Naive thymus-derived CD8-positive, alpha-beta T cell (primary cell): ENCODE results near the gene COQ9. TPM values are rescaled to one million over a fixed set of nuclear protein-coding genes. Genes with fewer than 3 reads are reported as not detected.

Experiments used
- ATAC-seq, 2 donors: fragments of 150-1000 bp; cut with Tn5 transposase in 1 of 2; sonication (Bioruptor Pico), chemical (Tn5 transposase) in 1 of 2; 1 replicate in 1 of 2; 2 replicates in 1 of 2; pipeline ENCODE4 v1.10.0; 2021; ENCODE audit warnings: mild to moderate bottlenecking in 2 of 2, moderate library complexity in 2 of 2
- POLR2A ChIA-PET: fragments of 350-600 bp; sonication (Branson Sonifier 250); formaldehyde crosslinking; loops from one replicate; lab custom pipeline; 2021; ENCODE audit warnings: antibody characterized with exemption; lab: Charles Lee
- DNase-seq, 10 donors: peaks; one replicate each; pipeline versions ENCODE4 v3.0.0 to v3.0.0-alpha.2; 2020 to 2022
- H3K27ac Mint-ChIP-seq, 10 donors: one replicate each; pipeline ENCODE4 v1.8.0; 2020 to 2022; ENCODE audit warnings: mild to moderate bottlenecking in 10 of 10, mixed read lengths in 10 of 10, moderate library complexity in 4 of 10, inconsistent platforms in 1 of 10
- H3K27me3 Mint-ChIP-seq, 5 donors: one replicate each; pipeline ENCODE4 v1.8.0; 2021 to 2022; ENCODE audit warnings: mixed read lengths in 5 of 5
- H3K36me3 Mint-ChIP-seq, 3 donors: one replicate each; pipeline ENCODE4 v1.8.0; 2020 to 2022; ENCODE audit warnings: mixed read lengths in 3 of 3, mild to moderate bottlenecking in 2 of 3, inconsistent platforms in 1 of 3
- H3K4me1 Mint-ChIP-seq, 4 donors: one replicate each; pipeline ENCODE4 v1.8.0; 2021 to 2022; ENCODE audit warnings: mixed read lengths in 4 of 4
- H3K4me3 Mint-ChIP-seq, 10 donors: one replicate each; pipeline ENCODE4 v1.8.0; 2020 to 2022; ENCODE audit warnings: mild to moderate bottlenecking in 10 of 10, mixed read lengths in 10 of 10, moderate library complexity in 6 of 10, inconsistent platforms in 1 of 10
- H3K9me3 Mint-ChIP-seq, 9 donors: one replicate each; pipeline ENCODE4 v1.8.0; 2020 to 2022; ENCODE audit warnings: mixed read lengths in 9 of 9, mild to moderate bottlenecking in 3 of 9, inconsistent platforms in 1 of 9, moderate library complexity in 1 of 9
- polyA plus RNA-seq, 3 donors: library from polyadenylated mRNA; unstranded; fragments of 300-500 nt; fragmentation: Illumina TruSeq; gene quantifications; one replicate each; pipeline ENCODE4 v1.2.3, GENCODE V29; 2021
- total RNA-seq, 8 experiments: library from RNA in 2 of 8; stranded (reverse) in 2 of 8; gene quantifications; one replicate each; pipeline ENCODE4 v1.2.3 and lab custom pipeline; 2021 to 2026

The COQ9 gene
- total and polyA plus RNA-seq, 5 experiments from 2014 or later, result 22.8 to 59.0 (median 35.8) TPM

- H3K4me1 Mint-ChIP-seq, result peaks cover 20 to 48% (median 36%) of the 10 kb centered on the region in 4 donors
- POLR2A ChIA-PET, result interaction anchor here (0.7 to 3.9 kb wide), 15 partner anchors 9 to 162 kb away, joined by 3 to 58 read pairs (median 4); partner anchors contain the start of genes ADGRG5, CCDC102A, CIAPIN1 and COQ9
- no peaks in the 10 kb centered on the region for H3K27me3 Mint-ChIP-seq
- DNase-seq (no peak), ATAC-seq (peak in 1 of 2 donors; percentile 20)
- H3K9me3 Mint-ChIP-seq, result no peaks in the 10 kb centered on the region
- peak overlapping the region; percentile 95 to 100 (median 99) for H3K27ac Mint-ChIP-seq
- peaks cover 0 to 73% (median 3%) of the 10 kb centered on the region in 3 donors for H3K36me3 Mint-ChIP-seq
- H3K4me3 Mint-ChIP-seq, result peak overlapping the region; percentile 93 to 100 (median 100)
Observed at GRCh38 chr16:57462978-57463362, 15.7 kb downstream of the COQ9 start.

DNA sequence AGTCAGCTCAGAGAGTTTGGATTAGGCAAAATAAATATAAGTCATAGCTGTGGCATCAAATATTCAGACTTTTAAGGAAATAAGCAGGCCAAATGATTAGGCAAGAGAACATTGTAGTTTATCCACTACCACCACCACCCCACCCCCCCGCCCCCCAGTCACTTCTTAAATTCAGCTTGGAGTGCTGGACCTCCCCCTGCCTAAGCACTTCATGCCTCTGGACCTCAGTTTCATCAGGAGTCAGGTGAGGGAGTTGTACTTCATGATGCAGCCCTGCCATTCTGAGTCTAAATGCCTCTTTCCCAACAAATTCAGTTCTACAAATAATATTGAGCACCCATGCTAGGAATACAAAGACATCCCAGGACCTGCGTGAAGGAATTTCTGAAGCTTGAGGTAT, 17.2 kb downstream of the COQ9 start:
- H3K4me3 Mint-ChIP-seq, result peak overlapping the region in 9 of 10 donors; percentile 25 to 100 (median 97)
- POLR2A ChIA-PET, result interaction anchor here (0.6 to 1.4 kb wide), 6 partner anchors 10 to 62 kb away, joined by 3 to 5 read pairs (median 3); partner anchors contain the start of gene COQ9
- H3K4me1 Mint-ChIP-seq, result peaks cover 20 to 48% (median 37%) of the 10 kb centered on the region in 4 donors
- peak overlapping the region in 8 of 10 donors; percentile 39 to 100 (median 68) for H3K27ac Mint-ChIP-seq
- DNase-seq (no peak), ATAC-seq (no peak)
- H3K27me3 Mint-ChIP-seq, result no peaks in the 10 kb centered on the region
- H3K36me3 Mint-ChIP-seq, result peaks cover 0 to 76% (median 5%) of the 10 kb centered on the region in 3 donors
- no peaks in the 10 kb centered on the region for H3K9me3 Mint-ChIP-seq

GRCh38 chr16:57468346-57468745, 21.1 kb downstream of the COQ9 start:
- peak overlapping the region in 3 of 10 donors; percentile 21 to 52 (median 28) for H3K27ac Mint-ChIP-seq
- no peaks in the 10 kb centered on the region for H3K27me3 Mint-ChIP-seq
- POLR2A ChIA-PET, result interaction anchor here (0.6 kb wide), 1 partner anchor 68 kb away, joined by 4 read pairs; the partner anchor contains the start of gene CCDC102A
- DNase-seq, result no peak
- no peak for ATAC-seq
- H3K4me1 Mint-ChIP-seq, result peaks cover 12 to 36% (median 28%) of the 10 kb centered on the region in 4 donors
- H3K9me3 Mint-ChIP-seq, result no peaks in the 10 kb centered on the region
- H3K36me3 Mint-ChIP-seq, result peaks cover 0 to 81% (median 3%) of the 10 kb centered on the region in 3 donors
- no peak overlapping the region for H3K4me3 Mint-ChIP-seq

GRCh38 chr16:57469046-57469445, 21.8 kb downstream of the COQ9 start:
- POLR2A ChIA-PET, result interaction anchor here (0.6 kb wide), 1 partner anchor 68 kb away, joined by 4 read pairs; the partner anchor contains the start of gene CCDC102A
- Mint-ChIP-seq H3K9me3 (no peaks in the 10 kb centered on the region), H3K27ac (no peak overlapping the region), H3K4me1 (peaks cover 12 to 29% (median 21%) of the 10 kb centered on the region in 4 donors), H3K27me3 (no peaks in the 10 kb centered on the region), H3K36me3 (peaks cover 0 to 77% (median 3%) of the 10 kb centered on the region in 3 donors), H3K4me3 (no peak overlapping the region)
- DNase-seq, result no peak
- no peak for ATAC-seq

DNA sequence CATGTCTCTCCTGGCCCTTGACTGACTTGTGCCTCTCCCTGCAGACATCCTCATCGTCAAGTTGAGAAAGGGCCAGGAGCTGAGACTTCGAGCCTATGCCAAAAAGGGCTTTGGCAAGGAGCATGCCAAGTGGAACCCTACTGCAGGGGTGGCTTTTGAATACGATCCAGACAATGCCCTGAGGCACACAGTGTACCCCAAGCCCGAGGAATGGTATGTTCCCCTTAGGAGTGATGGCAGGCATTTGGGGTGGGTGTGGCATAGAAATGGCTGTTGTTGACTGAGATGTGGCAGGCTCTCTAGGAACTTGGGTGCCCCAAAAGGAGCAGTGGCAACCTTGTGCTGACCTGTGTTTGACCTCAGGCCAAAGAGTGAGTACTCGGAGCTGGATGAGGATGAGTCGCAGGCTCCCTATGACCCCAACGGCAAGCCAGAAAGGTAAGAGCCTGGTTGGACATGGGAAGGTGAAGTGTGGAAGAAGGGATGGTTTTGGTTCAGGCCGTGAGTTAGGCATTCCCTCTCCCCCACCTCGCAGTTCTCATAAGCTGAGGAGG, 22.7 kb downstream of the COQ9 start:
- Mint-ChIP-seq H3K4me1 (peaks cover 5 to 20% (median 12%) of the 10 kb centered on the region in 4 donors), H3K9me3 (no peaks in the 10 kb centered on the region), H3K27me3 (no peaks in the 10 kb centered on the region), H3K36me3 (peaks cover 0 to 68% (median 3%) of the 10 kb centered on the region in 3 donors), H3K4me3 (no peak overlapping the region), H3K27ac (peak overlapping the region in 1 of 10 donors; percentile 27)
- DNase-seq (no peak), ATAC-seq (no peak)
- POLR2A ChIA-PET, result no interaction called here

- no peaks in the 10 kb centered on the region for H3K9me3 Mint-ChIP-seq
- no peak for DNase-seq
- no peaks in the 10 kb centered on the region for H3K27me3 Mint-ChIP-seq
- peaks cover 3 to 15% (median 7%) of the 10 kb centered on the region in 4 donors for H3K4me1 Mint-ChIP-seq
- ATAC-seq, result no peak
- H3K27ac Mint-ChIP-seq, result peak overlapping the region in 2 of 10 donors; percentile 4 to 15
- POLR2A ChIA-PET, result no interaction called here
- no peak overlapping the region for H3K4me3 Mint-ChIP-seq
- peaks cover 0 to 61% (median 3%) of the 10 kb centered on the region in 3 donors for H3K36me3 Mint-ChIP-seq
Observed at GRCh38 chr16:57470711-57471110, 23.4 kb downstream of the COQ9 start.

- Mint-ChIP-seq H3K4me3 (no peak overlapping the region), H3K9me3 (no peaks in the 10 kb centered on the region), H3K4me1 (peaks cover 4 to 15% (median 8%) of the 10 kb centered on the region in 4 donors), H3K27ac (peak overlapping the region in 4 of 10 donors; percentile 4 to 43 (median 32)), H3K36me3 (peaks cover 0 to 56% (median 3%) of the 10 kb centered on the region in 3 donors), H3K27me3 (no peaks in the 10 kb centered on the region)
- DNase-seq (no peak), ATAC-seq (no peak)
- POLR2A ChIA-PET, result interaction anchor here (0.9 kb wide), 1 partner anchor 9 kb away, joined by 4 read pairs; the partner anchor contains the start of gene POLR2C
Observed at GRCh38 chr16:57471209-57471608, 23.9 kb downstream of the COQ9 start.

GRCh38 chr16:57471852-57472664, 24.8 kb downstream of the COQ9 start:
- Mint-ChIP-seq H3K4me3 (no peak overlapping the region), H3K4me1 (peaks cover 8 to 19% (median 11%) of the 10 kb centered on the region in 4 donors), H3K9me3 (no peaks in the 10 kb centered on the region), H3K36me3 (peaks cover 0 to 49% (median 3%) of the 10 kb centered on the region in 3 donors), H3K27me3 (no peaks in the 10 kb centered on the region), H3K27ac (peak overlapping the region in 4 of 10 donors; percentile 24 to 65 (median 44))
- POLR2A ChIA-PET, result interaction anchor here (0.9 to 1.7 kb wide), 2 partner anchors 10 kb away, joined by 4 to 7 read pairs; partner anchors contain the start of gene POLR2C
- ATAC-seq, result no peak
- no peak for DNase-seq

- peak overlapping the region in 4 of 10 donors; percentile 7 to 65 (median 30) for H3K27ac Mint-ChIP-seq
- ATAC-seq (no peak), DNase-seq (no peak)
- no peaks in the 10 kb centered on the region for H3K27me3 Mint-ChIP-seq
- POLR2A ChIA-PET, result interaction anchor here (1.7 kb wide), 1 partner anchor 10 kb away, joined by 7 read pairs; the partner anchor contains the start of gene POLR2C
- no peaks in the 10 kb centered on the region for H3K9me3 Mint-ChIP-seq
- no peak overlapping the region for H3K4me3 Mint-ChIP-seq
- peaks cover 0 to 43% (median 3%) of the 10 kb centered on the region in 3 donors for H3K36me3 Mint-ChIP-seq
- H3K4me1 Mint-ChIP-seq, result peaks cover 8 to 19% (median 13%) of the 10 kb centered on the region in 4 donors
Observed at GRCh38 chr16:57472665-57473060, 25.4 kb downstream of the COQ9 start.

DNA sequence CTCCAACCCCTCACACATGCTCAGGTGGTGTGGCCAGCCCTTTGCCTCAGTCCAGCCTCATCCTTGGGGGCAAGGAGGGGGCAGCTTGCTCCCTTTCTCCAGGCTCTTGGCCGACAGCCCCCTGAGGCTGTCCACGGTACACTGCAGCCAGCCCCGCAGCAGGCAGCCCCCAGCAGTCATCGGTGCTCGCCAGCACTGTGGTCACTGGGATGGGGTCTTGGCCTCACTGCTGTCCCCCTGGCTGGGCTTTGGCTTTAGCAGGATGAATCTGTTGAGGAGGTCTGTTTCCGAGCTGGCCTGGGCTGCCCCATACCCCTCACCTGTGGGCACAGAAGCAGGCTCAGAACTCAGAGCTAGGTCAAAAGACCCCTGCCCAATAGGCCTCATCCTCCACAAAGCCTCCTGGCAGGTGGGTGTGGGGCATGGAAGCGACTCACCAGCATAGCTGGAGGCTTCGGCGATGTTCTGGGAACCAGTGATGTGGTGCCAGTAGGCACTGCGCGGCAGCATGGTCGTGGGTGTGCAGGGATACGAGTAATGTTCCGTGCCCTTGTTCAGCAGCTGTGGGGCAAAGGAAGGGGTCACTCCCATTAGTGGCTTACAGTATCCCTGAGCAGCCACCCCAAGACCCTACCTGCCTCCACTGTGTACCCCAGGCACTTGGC, 26.0 kb downstream of the COQ9 start:
- H3K27ac Mint-ChIP-seq, result peak overlapping the region in 3 of 10 donors; percentile 49 to 65 (median 59)
- no peaks in the 10 kb centered on the region for H3K9me3 Mint-ChIP-seq
- H3K27me3 Mint-ChIP-seq, result no peaks in the 10 kb centered on the region
- H3K4me3 Mint-ChIP-seq, result no peak overlapping the region
- DNase-seq (no peak), ATAC-seq (no peak)
- H3K4me1 Mint-ChIP-seq, result peaks cover 8 to 19% (median 12%) of the 10 kb centered on the region in 4 donors
- H3K36me3 Mint-ChIP-seq, result peaks cover 0 to 36% (median 1%) of the 10 kb centered on the region in 3 donors
- POLR2A ChIA-PET, result interaction anchor here (1.7 to 2.2 kb wide), 2 partner anchors 9 to 11 kb away, joined by 4 to 7 read pairs; partner anchors contain the start of gene POLR2C

GRCh38 chr16:57473906-57474305, 26.6 kb downstream of the COQ9 start:
- Mint-ChIP-seq H3K4me1 (peaks cover 8 to 19% (median 16%) of the 10 kb centered on the region in 4 donors), H3K9me3 (no peaks in the 10 kb centered on the region), H3K27ac (peak overlapping the region in 3 of 10 donors; percentile 22 to 73 (median 24)), H3K4me3 (no peak overlapping the region), H3K36me3 (peaks cover 0 to 33% (median 0%) of the 10 kb centered on the region in 3 donors), H3K27me3 (no peaks in the 10 kb centered on the region)
- DNase-seq, result no peak
- POLR2A ChIA-PET, result interaction anchor here (1.2 to 2.2 kb wide), 3 partner anchors 9 to 12 kb away, joined by 4 to 7 read pairs (median 5); partner anchors contain the start of gene POLR2C
- ATAC-seq, result no peak
